Measurements from ENCODE around the gene PALD1.

DNA sequence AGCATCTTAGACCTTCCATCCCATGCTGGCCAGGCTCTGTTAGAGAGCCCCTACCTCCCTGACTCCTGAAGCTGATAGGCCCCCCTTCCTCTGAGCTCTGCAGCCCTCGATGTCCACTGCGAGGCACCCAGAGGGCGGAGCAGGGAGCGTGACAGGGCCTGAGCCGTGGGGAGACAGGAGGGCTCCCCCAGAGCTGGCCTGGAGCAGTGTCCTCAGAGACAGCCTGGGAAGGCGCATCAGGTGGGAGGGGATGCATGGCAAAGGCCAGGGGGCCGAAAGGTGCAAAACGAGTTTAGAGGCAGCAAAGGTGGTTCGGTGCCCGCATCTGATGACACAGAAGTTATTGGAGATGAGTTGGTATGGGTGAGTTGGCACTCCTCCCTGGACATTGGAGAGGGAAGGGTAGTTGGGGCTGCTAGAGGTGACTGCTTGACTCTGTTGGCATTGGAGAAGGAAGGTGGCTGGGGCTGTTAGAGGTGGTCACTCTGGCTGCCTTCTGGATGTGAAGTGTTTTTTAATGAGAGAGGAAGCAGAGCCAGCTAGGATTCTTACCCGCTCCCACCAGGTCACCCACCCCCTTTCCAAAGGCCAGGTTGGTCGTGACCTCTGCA, 70.9 kb downstream of the PALD1 start:
- TF ChIP-seq, protein P1, sequence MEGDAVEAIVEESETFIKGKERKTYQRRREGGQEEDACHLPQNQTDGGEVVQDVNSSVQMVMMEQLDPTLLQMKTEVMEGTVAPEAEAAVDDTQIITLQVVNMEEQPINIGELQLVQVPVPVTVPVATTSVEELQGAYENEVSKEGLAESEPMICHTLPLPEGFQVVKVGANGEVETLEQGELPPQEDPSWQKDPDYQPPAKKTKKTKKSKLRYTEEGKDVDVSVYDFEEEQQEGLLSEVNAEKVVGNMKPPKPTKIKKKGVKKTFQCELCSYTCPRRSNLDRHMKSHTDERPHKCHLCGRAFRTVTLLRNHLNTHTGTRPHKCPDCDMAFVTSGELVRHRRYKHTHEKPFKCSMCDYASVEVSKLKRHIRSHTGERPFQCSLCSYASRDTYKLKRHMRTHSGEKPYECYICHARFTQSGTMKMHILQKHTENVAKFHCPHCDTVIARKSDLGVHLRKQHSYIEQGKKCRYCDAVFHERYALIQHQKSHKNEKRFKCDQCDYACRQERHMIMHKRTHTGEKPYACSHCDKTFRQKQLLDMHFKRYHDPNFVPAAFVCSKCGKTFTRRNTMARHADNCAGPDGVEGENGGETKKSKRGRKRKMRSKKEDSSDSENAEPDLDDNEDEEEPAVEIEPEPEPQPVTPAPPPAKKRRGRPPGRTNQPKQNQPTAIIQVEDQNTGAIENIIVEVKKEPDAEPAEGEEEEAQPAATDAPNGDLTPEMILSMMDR (conservative IDR thresholded peaks at IDR 0.05; ENCODE audit: low read depth, low read length): no peak
- TF ChIP-seq POLR2A (IDR thresholded peaks at IDR 0.05; ENCODE audit: low read depth, low read length) (no peak), RAD21 (IDR thresholded peaks at IDR 0.05; ENCODE audit: low read length) (no peak)

All from IMR-90 (cell line).